Caco-2 (cell line): ENCODE measurements around the gene STAT5B. TPM values are rescaled to one million over a fixed set of nuclear protein-coding genes. Genes with fewer than 3 reads are reported as not detected.

Experiments
- BruUV-seq: library from RNA; stranded (reverse); fragments of 400-500 nt; replicated peaks from 2 replicates; lab custom pipeline; 2021; lab: Mats Ljungman, UMichigan
- CTCF ChIA-PET: fragments of 300-600 bp; sonication (Branson Sonifier 250); formaldehyde crosslinking; loops from one replicate; lab custom pipeline; 2022; ENCODE audit warnings: antibody characterized with exemption; lab: Charles Lee
- POLR2A ChIA-PET: fragments of 300-600 bp; sonication (Branson Sonifier 250); formaldehyde crosslinking; loops from one replicate; lab custom pipeline; 2022; ENCODE audit warnings: antibody characterized with exemption; lab: Charles Lee
- DNase-seq, 2 experiments: peaks; one replicate each; pipeline versions ENCODE4 v3.0.0 to v3.0.0-alpha.2; 2020 to 2022
- H3K27me3 ChIP-seq: replicated peaks from 2 replicates; pipeline ENCODE4 v1.6.0; 2011; ENCODE audit warnings: low read length; ENCODE audit not compliant: control insufficient read depth, insufficient read depth
- H3K36me3 ChIP-seq: 2 replicates; pipeline ENCODE4 v1.5.1; 2011; ENCODE audit warnings: low read length; ENCODE audit not compliant: control insufficient read depth, insufficient read depth
- H3K4me1 ChIP-seq: fragments of 250-450 bp; sonication (Bioruptor Pico); 2 replicates; pipeline ENCODE4 v1.5.1; 2020; ENCODE audit warnings: mild to moderate bottlenecking
- H3K4me3 ChIP-seq: 2 replicates; pipeline ENCODE4 v1.5.1; 2011; ENCODE audit warnings: low read depth, mild to moderate bottlenecking, control low read depth, low read length
- H3K9me3 ChIP-seq: fragments of 250-450 bp; sonication (Bioruptor Pico); 2 replicates; pipeline ENCODE4 v1.5.1; 2020; ENCODE audit warnings: mild to moderate bottlenecking, moderate library complexity
- H3K27ac Mint-ChIP-seq: one replicate; pipeline ENCODE4 v1.8.0; 2022; ENCODE audit warnings: mixed read lengths; ENCODE audit not compliant: unreplicated experiment
- H3K27me3 Mint-ChIP-seq: one replicate; pipeline ENCODE4 v1.8.0; 2022; ENCODE audit warnings: mixed read lengths; ENCODE audit not compliant: insufficient read depth, unreplicated experiment
- H3K36me3 Mint-ChIP-seq: one replicate; pipeline ENCODE4 v1.8.0; 2022; ENCODE audit warnings: mild to moderate bottlenecking, mixed read lengths; ENCODE audit not compliant: insufficient read depth, unreplicated experiment
- H3K4me1 Mint-ChIP-seq: one replicate; pipeline ENCODE4 v1.8.0; 2022; ENCODE audit warnings: low read depth, mixed read lengths; ENCODE audit not compliant: unreplicated experiment
- H3K4me3 Mint-ChIP-seq: one replicate; pipeline ENCODE4 v1.8.0; 2022; ENCODE audit warnings: mild to moderate bottlenecking, moderate library complexity, mixed read lengths; ENCODE audit not compliant: unreplicated experiment
- H3K9me3 Mint-ChIP-seq: one replicate; pipeline ENCODE4 v1.8.0; 2022; ENCODE audit warnings: mixed read lengths; ENCODE audit not compliant: unreplicated experiment
- CTCF ChIP-seq, 2 experiments: fragments of 200-600 bp in 1 of 2; IDR thresholded peaks; 1 replicate in 1 of 2; 2 replicates in 1 of 2; pipeline versions ENCODE4 v1.5.1 to v1.8.0; 2011 to 2022; ENCODE audit warnings: antibody characterized with exemption in 1 of 2, control low read depth in 1 of 2, inconsistent platforms in 1 of 2, low read depth in 1 of 2, low read length in 1 of 2, mild to moderate bottlenecking in 1 of 2, moderate library complexity in 1 of 2; ENCODE audit not compliant: insufficient read depth in 1 of 2, severe bottlenecking in 1 of 2, unreplicated experiment in 1 of 2
- intact Hi-C: fragments of 100-400 bp; cut with micrococcal nuclease; formaldehyde crosslinking; loops from one replicate; pipeline ENCODE4 v1.10.0; 2022; ENCODE audit not compliant: unreplicated experiment
- total RNA-seq: library from RNA; stranded (reverse); gene quantifications from 2 replicates; pipeline ENCODE4 v1.2.3, GENCODE V29; 2022

STAT5B gene
- total RNA-seq, 1 experiment from 2014 or later, result 46.9 TPM

GRCh38 chr17:42282478-42283080 is 6.4 kb upstream of the STAT5B start:
- no TSS peak for BruUV-seq
- Mint-ChIP-seq H3K36me3 (no peaks in the 10 kb centered on the region), H3K4me1 (peaks cover 15% of the 10 kb centered on the region), H3K27ac (no peak overlapping the region), H3K4me3 (no peak overlapping the region), H3K27me3 (no peaks in the 10 kb centered on the region), H3K9me3 (no peaks in the 10 kb centered on the region)
- Histone ChIP-seq H3K9me3 (no peaks in the 10 kb centered on the region), H3K36me3 (no peaks in the 10 kb centered on the region), H3K27me3 (no peaks in the 10 kb centered on the region), H3K4me3 (no peak overlapping the region), H3K4me1 (0 out of 2 replicates have a peak, but pooled peaks cover 4% of the 10 kb centered on the region)
- peak; percentile 31 for TF ChIP-seq CTCF (IDR thresholded peaks at IDR 0.05; ENCODE audit: insufficient read depth in 1 of 2, low read depth in 1 of 2, low read length in 1 of 2, severe bottlenecking in 1 of 2, unreplicated experiment in 1 of 2)
- intact Hi-C loops, result no loop called here
- POLR2A ChIA-PET, result no interaction called here
- DNase-seq, result no peak
- CTCF ChIA-PET, result no interaction called here

DNA sequence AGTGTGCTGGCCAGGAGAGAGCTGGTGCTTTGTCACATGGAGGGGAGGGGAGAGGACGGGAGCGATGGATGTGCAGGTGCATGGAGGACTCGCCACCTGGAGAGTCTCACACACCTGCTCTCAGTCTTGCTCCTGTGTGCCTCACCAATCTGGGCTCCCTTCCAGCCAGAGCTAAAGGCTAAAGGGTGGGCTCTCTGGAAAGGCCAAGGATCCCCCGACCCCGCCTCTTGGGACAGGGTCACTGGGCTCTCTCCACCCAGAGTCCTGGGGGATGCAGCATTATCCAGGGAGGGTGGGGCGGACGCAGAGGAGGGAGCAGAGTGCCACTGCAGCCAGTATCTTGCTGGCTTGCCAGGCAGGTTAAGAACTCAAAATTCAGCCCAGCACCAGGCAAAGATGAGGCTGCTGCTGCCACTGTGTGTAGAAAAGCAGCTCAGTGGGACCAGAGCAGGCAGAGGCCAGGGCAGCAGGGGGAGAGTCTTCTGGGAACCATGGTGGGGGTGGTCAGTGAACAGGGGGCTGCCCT is 5.4 kb upstream of the STAT5B start:
- Mint-ChIP-seq H3K4me3 (no peak overlapping the region), H3K9me3 (no peaks in the 10 kb centered on the region), H3K4me1 (peaks cover 13% of the 10 kb centered on the region), H3K27me3 (no peaks in the 10 kb centered on the region), H3K36me3 (no peaks in the 10 kb centered on the region), H3K27ac (no peak overlapping the region)
- no peaks in the 10 kb centered on the region for H3K27me3 ChIP-seq
- CTCF ChIA-PET, result no interaction called here
- H3K4me1 ChIP-seq, result no peaks in the 10 kb centered on the region
- intact Hi-C loops, result no loop called here
- H3K9me3 ChIP-seq, result no peaks in the 10 kb centered on the region
- no peak for DNase-seq
- no TSS peak for BruUV-seq
- no peak for TF ChIP-seq CTCF (IDR thresholded peaks at IDR 0.05; ENCODE audit: insufficient read depth in 1 of 2, low read depth in 1 of 2, low read length in 1 of 2, severe bottlenecking in 1 of 2, unreplicated experiment in 1 of 2)
- H3K4me3 ChIP-seq, result no peak overlapping the region
- H3K36me3 ChIP-seq, result no peaks in the 10 kb centered on the region
- POLR2A ChIA-PET, result no interaction called here

DNA sequence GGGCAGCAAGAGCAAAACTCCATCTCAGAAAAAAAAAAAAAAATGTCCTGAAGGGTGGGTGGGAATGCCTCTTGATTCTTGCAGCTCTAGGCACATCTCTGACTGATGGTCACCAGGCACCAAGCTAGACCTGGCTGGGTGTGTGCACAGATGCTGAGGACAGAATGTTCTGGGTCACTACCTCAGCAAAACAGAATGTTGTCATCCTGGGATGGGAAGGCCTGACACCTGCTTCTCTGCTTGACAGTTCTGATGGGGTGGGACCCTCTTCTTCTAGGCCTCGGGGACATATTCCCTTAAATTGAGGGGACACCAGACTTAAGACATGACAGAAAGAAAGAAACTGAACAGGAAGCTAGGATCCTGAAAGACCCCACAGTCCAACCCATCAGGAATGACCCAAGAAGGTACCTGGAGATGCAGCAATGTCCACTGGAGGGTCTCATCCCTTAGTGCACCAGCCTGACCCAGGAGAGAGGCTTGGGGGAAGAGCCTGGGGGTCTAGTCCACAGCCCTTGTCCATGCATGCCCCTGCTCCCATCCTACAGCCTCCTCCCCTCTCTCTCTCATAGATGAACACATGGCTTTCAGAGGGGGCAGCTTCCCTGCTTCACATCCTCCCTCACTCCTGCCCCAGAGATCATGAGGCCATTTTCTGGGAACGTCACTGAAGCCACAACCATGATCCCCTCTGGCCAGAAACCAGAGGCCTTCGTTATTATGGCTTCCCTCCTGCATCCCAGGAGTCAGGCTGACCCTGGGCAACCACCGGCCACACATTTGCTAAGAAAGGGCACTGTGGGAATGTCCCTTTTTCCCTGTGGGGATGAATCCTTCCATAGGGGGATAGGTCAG is 3.8 kb upstream of the STAT5B start:
- Mint-ChIP-seq H3K36me3 (no peaks in the 10 kb centered on the region), H3K27ac (no peak overlapping the region), H3K27me3 (no peaks in the 10 kb centered on the region), H3K4me1 (peaks cover 19% of the 10 kb centered on the region), H3K9me3 (no peaks in the 10 kb centered on the region), H3K4me3 (no peak overlapping the region)
- no peak for DNase-seq
- intact Hi-C loops, result no loop called here
- ChIA-PET POLR2A (no interaction called here), CTCF (interaction anchor here (0.7 to 1.1 kb wide), 2 partner anchors 29 to 658 kb away, joined by 3 to 5 read pairs; no protein-coding TSS in a partner anchor)
- no TSS peak for BruUV-seq
- H3K27me3 ChIP-seq, result no peaks in the 10 kb centered on the region
- no peaks in the 10 kb centered on the region for H3K9me3 ChIP-seq
- H3K4me3 ChIP-seq, result no peak overlapping the region
- TF ChIP-seq CTCF (IDR thresholded peaks at IDR 0.05; ENCODE audit: insufficient read depth in 1 of 2, low read depth in 1 of 2, low read length in 1 of 2, severe bottlenecking in 1 of 2, unreplicated experiment in 1 of 2), result no peak
- peaks cover 4% of the 10 kb centered on the region; the same call in 1 of the 2 replicates for H3K4me1 ChIP-seq
- H3K36me3 ChIP-seq, result no peaks in the 10 kb centered on the region
